PC-9 (cell line): ENCODE measurements around the gene JARID2. TPM values are rescaled to one million over a fixed set of nuclear protein-coding genes. Genes with fewer than 3 reads are reported as not detected.

Experiments
- BruUV-seq: library from RNA; stranded (reverse); fragments of 400-500 nt; replicated peaks from 2 replicates; lab custom pipeline; 2021; lab: Mats Ljungman, UMichigan
- CTCF ChIA-PET: fragments of 300-600 bp; sonication (Branson Sonifier 250); formaldehyde crosslinking; loops from one replicate; lab custom pipeline; 2022; ENCODE audit warnings: antibody characterized with exemption; lab: Charles Lee
- POLR2A ChIA-PET: fragments of 300-600 bp; sonication (Branson Sonifier 250); formaldehyde crosslinking; loops from one replicate; lab custom pipeline; 2022; ENCODE audit warnings: antibody characterized with exemption; ENCODE audit not compliant: unreplicated experiment; lab: Charles Lee
- DNase-seq, 2 experiments: peaks; one replicate each; pipeline versions ENCODE4 v3.0.0 to v3.0.0-alpha.2; 2015 to 2022; ENCODE audit warnings: mixed read lengths in 1 of 2
- H2AFZ ChIP-seq: fragments of 200-600 bp; sonication (generic); 2 replicates; pipeline ENCODE4 v1.8.1; 2017; ENCODE audit warnings: antibody characterized with exemption
- H3F3A ChIP-seq: fragments of 200-600 bp; sonication (generic); 2 replicates; pipeline ENCODE4 v1.8.1; 2017; ENCODE audit warnings: antibody characterized with exemption, mild to moderate bottlenecking, low read depth; ENCODE audit not compliant: insufficient read depth
- H3K27ac ChIP-seq: fragments of 200-600 bp; sonication (generic); 2 replicates; pipeline ENCODE4 v1.6.1; 2016; ENCODE audit warnings: mixed run types
- H3K27me3 ChIP-seq: fragments of 200-600 bp; sonication (generic); 2 replicates; pipeline ENCODE4 v1.6.1; 2016; ENCODE audit warnings: low read depth, mixed run types; ENCODE audit not compliant: insufficient read depth
- H3K36me3 ChIP-seq: fragments of 200-600 bp; sonication (generic); 2 replicates; pipeline ENCODE4 v1.6.1; 2016; ENCODE audit warnings: low read depth, mixed run types
- H3K4me1 ChIP-seq: fragments of 200-600 bp; sonication (generic); replicated peaks from 2 replicates; pipeline ENCODE4 v1.6.1; 2016; ENCODE audit warnings: mixed run types; ENCODE audit not compliant: insufficient read depth
- H3K4me2 ChIP-seq: fragments of 200-600 bp; sonication (generic); 2 replicates; pipeline ENCODE4 v1.6.1; 2017; ENCODE audit warnings: mixed run types
- H3K4me3 ChIP-seq: fragments of 200-600 bp; sonication (generic); 2 replicates; pipeline ENCODE4 v1.6.1; 2016; ENCODE audit warnings: mixed run types
- H3K79me2 ChIP-seq: fragments of 200-600 bp; sonication (generic); 2 replicates; pipeline ENCODE4 v1.6.1; 2017; ENCODE audit warnings: low read depth, mixed run types
- H3K9me2 ChIP-seq: fragments of 200-600 bp; sonication (generic); 2 replicates; pipeline ENCODE4 v1.8.1; 2017; ENCODE audit warnings: mild to moderate bottlenecking; ENCODE audit not compliant: insufficient read depth
- H3K9me3 ChIP-seq: fragments of 200-600 bp; sonication (generic); 2 replicates; pipeline ENCODE4 v1.8.1; 2016; ENCODE audit warnings: low read depth; ENCODE audit not compliant: insufficient read depth
- H4K20me1 ChIP-seq: fragments of 200-600 bp; sonication (generic); 2 replicates; pipeline ENCODE4 v1.8.1; 2017; ENCODE audit not compliant: insufficient read depth
- EZH2 ChIP-seq: fragments of 200-600 bp; sonication (generic); IDR thresholded peaks from 2 replicates; pipeline ENCODE4 v1.8.0; 2017; ENCODE audit warnings: antibody characterized with exemption, low read depth
- intact Hi-C: fragments of 100-400 bp; cut with micrococcal nuclease; formaldehyde crosslinking; loops from one replicate; pipeline ENCODE4 v1.10.0; 2022; ENCODE audit not compliant: unreplicated experiment
- total RNA-seq: library from RNA; stranded (reverse); gene quantifications from 2 replicates; pipeline ENCODE4 v1.2.3, GENCODE V29; 2021
- TF ChIP-seq, protein P1 (sequence below): fragments of 200-600 bp; sonication (generic); conservative IDR thresholded peaks from 2 replicates; pipeline ENCODE4 v1.6.1; 2017; ENCODE audit warnings: mixed run types, antibody characterized with exemption, mild to moderate bottlenecking, moderate library complexity

The JARID2 gene
- total RNA-seq, 1 experiment from 2014 or later: 35.0 TPM

DNA sequence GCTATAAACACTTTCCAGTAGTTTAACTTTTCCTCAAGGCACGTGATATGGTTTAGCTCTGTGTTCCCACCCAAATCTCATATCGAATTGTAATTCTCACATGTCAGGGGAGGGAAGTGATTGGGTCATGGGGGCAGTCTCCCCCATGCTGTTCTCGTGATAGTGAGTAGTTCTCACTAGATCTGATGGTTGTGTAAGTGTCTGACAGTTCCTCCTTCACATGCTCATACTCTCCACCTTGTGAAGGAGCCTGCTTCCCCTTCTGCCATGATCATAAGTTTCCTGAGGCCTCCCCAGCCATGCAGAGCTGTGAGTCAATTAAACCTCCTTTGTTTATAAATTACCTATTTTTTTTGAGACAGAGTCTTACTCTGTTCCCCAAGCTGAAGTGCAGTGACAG lies 289.1 kb downstream of the JARID2 start:
- no peaks in the 10 kb centered on the region for H3K27me3 ChIP-seq
- no peaks in the 10 kb centered on the region for H3K9me3 ChIP-seq
- no peak overlapping the region for H3K4me2 ChIP-seq
- H3K36me3 ChIP-seq: no peaks in the 10 kb centered on the region
- no peak overlapping the region for H2AFZ ChIP-seq
- intact Hi-C loops: no loop called here
- H3K4me1 ChIP-seq: no peaks in the 10 kb centered on the region
- no TSS peak for BruUV-seq
- no peak for DNase-seq
- H3K4me3 ChIP-seq: no peak overlapping the region
- ChIA-PET POLR2A (no interaction called here), CTCF (no interaction called here)
- TF ChIP-seq, protein P1, sequence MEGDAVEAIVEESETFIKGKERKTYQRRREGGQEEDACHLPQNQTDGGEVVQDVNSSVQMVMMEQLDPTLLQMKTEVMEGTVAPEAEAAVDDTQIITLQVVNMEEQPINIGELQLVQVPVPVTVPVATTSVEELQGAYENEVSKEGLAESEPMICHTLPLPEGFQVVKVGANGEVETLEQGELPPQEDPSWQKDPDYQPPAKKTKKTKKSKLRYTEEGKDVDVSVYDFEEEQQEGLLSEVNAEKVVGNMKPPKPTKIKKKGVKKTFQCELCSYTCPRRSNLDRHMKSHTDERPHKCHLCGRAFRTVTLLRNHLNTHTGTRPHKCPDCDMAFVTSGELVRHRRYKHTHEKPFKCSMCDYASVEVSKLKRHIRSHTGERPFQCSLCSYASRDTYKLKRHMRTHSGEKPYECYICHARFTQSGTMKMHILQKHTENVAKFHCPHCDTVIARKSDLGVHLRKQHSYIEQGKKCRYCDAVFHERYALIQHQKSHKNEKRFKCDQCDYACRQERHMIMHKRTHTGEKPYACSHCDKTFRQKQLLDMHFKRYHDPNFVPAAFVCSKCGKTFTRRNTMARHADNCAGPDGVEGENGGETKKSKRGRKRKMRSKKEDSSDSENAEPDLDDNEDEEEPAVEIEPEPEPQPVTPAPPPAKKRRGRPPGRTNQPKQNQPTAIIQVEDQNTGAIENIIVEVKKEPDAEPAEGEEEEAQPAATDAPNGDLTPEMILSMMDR: no peak
- TF ChIP-seq EZH2: no peak
- no peaks in the 10 kb centered on the region for H3K79me2 ChIP-seq
- H3K27ac ChIP-seq: no peak overlapping the region
- no peaks in the 10 kb centered on the region for H4K20me1 ChIP-seq
- H3F3A ChIP-seq: no peaks in the 10 kb centered on the region
- H3K9me2 ChIP-seq: no peaks in the 10 kb centered on the region

DNA sequence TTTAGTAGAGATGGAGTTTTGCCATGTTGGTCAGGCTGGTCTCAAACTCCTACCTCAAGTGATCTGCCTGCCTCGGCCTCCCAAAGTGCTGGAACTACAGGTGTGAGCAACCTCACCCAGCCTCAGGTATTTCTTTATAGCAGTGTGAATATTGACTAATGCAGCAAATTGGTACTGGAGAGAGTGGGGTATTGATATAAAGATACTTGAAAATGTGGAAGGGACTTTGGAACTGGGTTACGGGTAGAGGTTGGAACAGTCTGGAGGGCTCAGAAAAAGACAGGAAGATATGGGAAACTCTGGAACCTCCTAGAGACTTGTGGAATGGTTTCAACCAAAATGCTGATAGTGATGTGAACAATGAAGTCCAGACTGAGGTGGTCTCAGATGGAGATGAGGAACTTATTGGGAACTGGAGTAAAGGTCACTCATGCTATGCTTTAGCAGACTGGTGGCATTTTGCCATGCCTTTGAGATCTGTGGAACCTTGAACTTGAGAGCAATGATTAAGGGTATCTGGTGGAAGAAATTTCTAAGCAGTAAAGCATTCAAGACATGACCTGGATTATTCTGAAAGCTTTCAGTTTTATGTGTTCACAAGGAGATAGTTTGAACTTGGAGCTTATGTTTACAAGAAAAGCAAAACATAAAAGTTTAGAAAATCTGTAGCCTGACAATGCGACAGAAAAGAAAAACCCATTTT lies 289.8 kb downstream of the JARID2 start:
- ChIA-PET CTCF (no interaction called here), POLR2A (no interaction called here)
- no peak overlapping the region for H3K4me2 ChIP-seq
- H3K9me3 ChIP-seq: no peaks in the 10 kb centered on the region
- no peaks in the 10 kb centered on the region for H3K27me3 ChIP-seq
- H4K20me1 ChIP-seq: no peaks in the 10 kb centered on the region
- H3K4me1 ChIP-seq: no peaks in the 10 kb centered on the region
- BruUV-seq: no TSS peak
- TF ChIP-seq, protein P1: no peak
- TF ChIP-seq EZH2: no peak
- H2AFZ ChIP-seq: no peak overlapping the region
- H3K4me3 ChIP-seq: no peak overlapping the region
- H3K9me2 ChIP-seq: no peaks in the 10 kb centered on the region
- no peaks in the 10 kb centered on the region for H3K36me3 ChIP-seq
- no peaks in the 10 kb centered on the region for H3F3A ChIP-seq
- intact Hi-C loops: no loop called here
- H3K27ac ChIP-seq: no peak overlapping the region
- DNase-seq: no peak
- no peaks in the 10 kb centered on the region for H3K79me2 ChIP-seq

DNA sequence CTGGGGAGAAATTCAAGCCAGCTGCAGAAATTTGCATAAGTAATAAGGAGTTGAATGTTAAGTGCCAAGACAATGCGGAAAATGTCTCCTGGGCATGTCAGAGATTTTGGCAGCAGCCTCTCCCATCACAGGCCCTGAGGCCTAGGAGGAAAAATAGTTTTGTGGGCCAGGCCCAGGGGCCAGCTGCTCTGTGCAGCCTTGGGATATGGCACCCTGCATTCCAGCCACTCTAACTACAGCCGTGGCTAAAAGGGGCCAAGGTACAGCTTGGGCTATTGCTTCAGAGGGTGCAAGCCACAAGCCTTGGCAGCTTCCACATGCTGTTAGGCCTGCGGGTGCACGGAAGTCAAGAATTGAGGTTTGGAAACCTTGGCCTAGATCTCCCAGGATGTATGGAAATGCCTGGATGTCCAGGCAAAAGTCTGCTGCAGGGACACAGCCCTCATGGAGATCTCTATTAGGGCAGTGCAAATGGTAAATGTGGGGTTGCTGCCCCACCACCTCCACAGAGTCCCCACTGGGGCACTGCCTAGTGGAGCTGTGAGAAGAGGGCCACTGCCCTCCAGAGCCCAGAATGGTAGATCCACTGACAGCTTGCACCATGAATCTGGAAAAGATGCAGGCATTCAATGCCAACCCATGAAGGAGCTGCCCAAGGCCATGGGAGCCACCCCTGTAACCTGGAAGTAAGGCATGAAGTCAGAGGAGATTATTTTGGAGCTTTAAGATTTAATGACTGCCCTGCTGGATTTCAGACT lies 290.5 kb downstream of the JARID2 start:
- Histone ChIP-seq H3K9me3 (no peaks in the 10 kb centered on the region), H3K27me3 (no peaks in the 10 kb centered on the region), H3K36me3 (no peaks in the 10 kb centered on the region), H3K4me3 (no peak overlapping the region), H4K20me1 (no peaks in the 10 kb centered on the region), H3K4me2 (no peak overlapping the region), H3K79me2 (no peaks in the 10 kb centered on the region), H3F3A (no peaks in the 10 kb centered on the region), H2AFZ (no peak overlapping the region), H3K4me1 (no peaks in the 10 kb centered on the region), H3K27ac (no peak overlapping the region), H3K9me2 (no peaks in the 10 kb centered on the region)
- intact Hi-C loops: no loop called here
- CTCF ChIA-PET: no interaction called here
- no peak for TF ChIP-seq EZH2
- TF ChIP-seq, protein P1: no peak
- DNase-seq: no peak
- POLR2A ChIA-PET: no interaction called here
- no TSS peak for BruUV-seq
